Activated T-helper 1 cell treated with anti-CD3 and anti-CD28 coated beads, Interleukin-2, amount 50 U/mL, for 16 hours (primary cell): ENCODE data around the gene ACVR1.

ENCODE experiments used
- DNase-seq, 2 donors: peaks; one replicate each; pipeline ENCODE4 v3.0.0-alpha.2; 2020; ENCODE audit warnings: low read depth in 1 of 2, low spot score in 1 of 2

The ACVR1 gene

GRCh38 chr2:157876066-157876785 is at the start of gene ACVR1:
TSS of gene ACVR1 (minus strand) at chr2:157876330. CDS start at chr2:157799493, 76,837 bp downstream.
- DNase-seq: peak; percentile 58 to 72

- DNase-seq: no peak
These were observed 48.9 kb upstream of the ACVR1 start for GRCh38 chr2:157925071-157925470.

GRCh38 chr2:157923598-157924217 is 47.6 kb upstream of the ACVR1 start:
- no peak for DNase-seq

- DNase-seq: no peak
These were observed 46.7 kb upstream of the ACVR1 start for GRCh38 chr2:157922815-157923214.

GRCh38 chr2:157922336-157922735 is 46.2 kb upstream of the ACVR1 start:
- no peak for DNase-seq

- no peak for DNase-seq
These were observed 44.6 kb upstream of the ACVR1 start for GRCh38 chr2:157920736-157921135.

- no peak for DNase-seq
These were observed 43.1 kb upstream of the ACVR1 start for GRCh38 chr2:157919181-157919580.

GRCh38 chr2:157918319-157918718 is 42.2 kb upstream of the ACVR1 start:
- DNase-seq: no peak

GRCh38 chr2:157911750-157912149 is 35.6 kb upstream of the ACVR1 start:
- DNase-seq: no peak

GRCh38 chr2:157911246-157911645 is 35.1 kb upstream of the ACVR1 start:
- DNase-seq: no peak

- DNase-seq: no peak
These were observed 29.0 kb upstream of the ACVR1 start for GRCh38 chr2:157905092-157905491.

GRCh38 chr2:157903626-157904025 is 27.5 kb upstream of the ACVR1 start:
- no peak for DNase-seq

GRCh38 chr2:157903151-157903550 is 27.0 kb upstream of the ACVR1 start:
- DNase-seq: no peak

- DNase-seq: no peak
These were observed 26.6 kb upstream of the ACVR1 start for GRCh38 chr2:157902692-157903091.

GRCh38 chr2:157901325-157901724 is 25.2 kb upstream of the ACVR1 start:
- no peak for DNase-seq

GRCh38 chr2:157900684-157901083 is 24.6 kb upstream of the ACVR1 start:
- DNase-seq: no peak

GRCh38 chr2:157900203-157900602 is 24.1 kb upstream of the ACVR1 start:
- no peak for DNase-seq

- no peak for DNase-seq
These were observed 23.2 kb upstream of the ACVR1 start for GRCh38 chr2:157899125-157899839.

GRCh38 chr2:157898591-157898996 is 22.5 kb upstream of the ACVR1 start:
- peak in 1 of 2 donors; percentile 51 for DNase-seq

GRCh38 chr2:157897106-157897971 is 21.2 kb upstream of the ACVR1 start:
- DNase-seq: no peak

- no peak for DNase-seq
These were observed 19.4 kb upstream of the ACVR1 start for GRCh38 chr2:157895531-157895930.
